NCI-H1092 (cell line): ENCODE results near the gene RBM22.
A peak's percentile ranks its signal among the peaks of the same experiment; 100 is the strongest.
"Not testable (repeated sequence)": the region's sequence is repeated elsewhere in the genome, so short reads cannot be mapped to it uniquely, and the experiment has no call there.

ENCODE experiments used
- DNase-seq: peaks from one replicate; lab custom pipeline; 2025; lab: John Stamatoyannopoulos, UW

Gene RBM22

DNA sequence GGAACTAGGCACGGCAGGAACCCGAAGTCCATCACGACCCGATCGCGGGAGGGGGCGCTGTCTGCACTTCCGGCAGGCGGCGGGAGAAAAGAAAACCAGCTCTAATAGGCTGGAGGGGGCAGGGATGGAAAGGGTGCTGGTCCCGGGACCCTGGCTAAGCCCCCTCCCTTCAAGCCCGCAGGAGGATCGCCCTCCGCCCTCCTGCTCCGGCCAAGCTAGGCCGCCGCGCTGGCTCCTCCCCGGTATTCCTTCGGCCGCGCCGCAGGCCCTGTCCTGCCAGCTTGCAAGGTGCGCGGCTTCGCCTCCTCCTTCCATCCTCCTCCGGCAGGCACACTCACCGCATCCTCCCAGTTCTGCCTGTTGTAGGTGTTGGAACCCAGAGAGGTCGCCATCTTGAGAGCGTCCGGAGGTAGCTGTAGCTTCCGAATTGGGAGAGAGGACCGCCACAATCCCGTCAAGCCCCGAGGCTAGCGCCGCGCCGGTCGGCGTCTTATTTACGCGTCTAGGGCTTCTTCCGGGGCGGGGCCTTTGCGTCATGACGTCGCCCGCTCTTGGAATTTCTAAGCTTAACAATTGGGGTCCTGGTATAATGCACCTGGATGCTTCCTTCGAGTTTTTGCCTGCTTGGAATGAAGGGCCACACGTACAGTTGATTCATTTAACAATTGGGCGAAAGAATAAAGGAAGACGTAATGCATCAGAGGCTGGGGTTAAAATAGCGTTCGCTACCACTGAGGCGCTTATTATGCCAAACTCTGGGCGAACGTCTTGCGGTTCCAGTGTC lies at the start of gene RBM22:
RBM22 (minus strand) TSS at position 469 of the 784 bp plus-strand sequence; CDS start at position 392, 77 bp downstream.
- peak; percentile 77 for DNase-seq

DNA sequence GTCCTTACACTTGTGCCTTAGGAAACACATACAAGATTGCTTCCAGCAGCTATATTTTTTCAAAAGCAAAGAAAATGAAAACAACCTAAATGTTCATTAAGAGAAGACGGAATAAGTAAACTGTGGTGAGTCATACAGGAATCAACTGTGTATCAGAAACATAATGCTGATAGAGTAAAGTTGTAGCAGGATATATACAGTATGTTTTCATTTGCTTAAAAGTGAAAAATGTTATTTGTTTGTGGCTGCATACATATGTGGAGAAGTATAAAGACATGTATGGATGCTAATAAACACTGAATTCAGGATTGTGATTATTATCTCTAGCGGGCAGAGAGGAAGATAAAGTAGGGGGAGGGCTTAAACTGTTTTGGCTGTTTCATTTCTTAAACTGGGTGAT lies 49.6 kb upstream of the RBM22 start:
- DNase-seq, result no peak

DNA sequence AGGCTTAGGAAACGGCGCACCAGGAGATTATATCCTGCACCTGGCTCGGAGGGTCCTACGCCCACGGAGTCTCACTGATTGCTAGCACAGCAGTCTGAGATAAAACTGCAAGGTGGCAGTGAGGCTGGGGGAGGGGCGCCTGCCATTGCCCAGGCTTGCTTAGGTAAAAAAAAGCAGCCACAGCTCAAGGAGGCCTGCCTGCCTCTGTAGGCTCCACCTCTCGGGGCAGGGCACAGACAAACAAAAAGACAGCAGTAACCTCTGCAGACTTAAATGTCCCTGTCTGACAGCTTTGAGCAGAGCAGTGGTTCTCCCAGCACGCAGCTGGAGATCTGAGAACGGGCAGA lies 42.3 kb upstream of the RBM22 start:
- not testable (repeated sequence) for DNase-seq

DNA sequence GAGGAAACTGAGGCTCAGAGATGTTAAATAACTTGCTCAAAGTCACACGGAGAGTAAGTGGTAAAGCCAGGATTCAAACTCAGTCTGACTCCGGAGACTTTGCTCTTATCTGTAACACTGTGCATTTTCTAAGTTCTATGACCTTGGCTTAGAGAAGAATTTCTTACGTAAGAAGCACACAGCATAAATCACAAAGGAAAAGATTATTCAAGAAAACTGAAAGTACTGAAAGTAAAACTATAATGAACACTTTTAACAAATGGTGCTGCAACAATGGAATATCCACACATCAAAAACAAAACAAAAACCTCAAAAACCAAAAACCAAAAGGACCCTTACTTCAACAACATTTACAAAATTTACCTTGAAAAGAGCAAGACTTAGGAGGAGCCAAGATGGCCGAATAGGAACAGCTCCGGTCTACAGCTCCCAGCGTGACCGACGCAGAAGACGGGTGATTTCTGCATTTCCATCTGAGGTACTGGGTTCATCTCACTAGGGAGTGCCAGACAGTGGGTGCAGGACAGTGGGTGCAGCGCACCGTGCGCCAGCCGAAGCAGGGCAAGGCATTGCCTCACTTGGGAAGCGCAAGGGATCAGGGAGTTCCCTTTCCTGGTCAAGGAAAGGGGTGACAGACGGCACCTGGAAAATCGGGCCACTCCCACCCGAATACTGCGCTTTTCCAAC lies 41.7 kb upstream of the RBM22 start:
- not testable (repeated sequence) for DNase-seq

DNA sequence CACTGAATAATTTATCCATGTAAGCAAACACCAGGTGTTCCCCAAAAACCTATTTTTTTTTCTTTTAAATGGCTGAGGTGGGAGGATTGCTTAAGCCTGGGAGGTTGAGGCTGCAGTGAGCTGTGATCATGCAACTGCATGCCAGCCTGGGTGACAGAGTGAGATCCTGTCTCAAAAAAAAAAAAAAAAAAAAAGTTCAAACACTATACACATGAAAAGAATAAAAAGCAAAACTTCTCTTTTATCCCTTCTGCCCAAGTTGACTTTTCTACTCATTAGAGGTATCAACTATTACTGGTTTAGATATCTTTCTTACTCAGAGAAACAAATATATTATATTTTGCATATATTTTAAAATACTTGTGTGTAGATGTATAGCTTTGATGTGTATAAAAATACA lies 40.1 kb upstream of the RBM22 start:
- DNase-seq, result no peak

DNA sequence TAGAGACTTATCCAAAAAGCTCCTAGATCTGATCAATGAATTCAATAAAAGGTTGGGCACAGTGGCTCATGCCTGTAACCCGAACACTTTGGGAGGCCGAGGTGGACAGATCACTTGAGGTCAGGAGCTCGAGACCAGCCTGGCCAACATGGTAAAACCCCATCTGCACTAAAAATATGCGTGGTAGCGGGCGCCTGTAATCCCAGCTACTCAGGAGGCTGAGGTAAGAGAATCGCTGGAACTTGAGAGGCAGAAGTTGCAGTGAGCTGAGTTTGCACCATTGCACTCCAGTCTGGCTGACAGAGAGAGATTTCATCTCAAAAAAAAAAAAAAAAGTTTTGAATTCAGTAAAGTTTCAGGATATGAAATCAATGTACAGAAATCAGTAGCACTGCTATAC lies 38.0 kb upstream of the RBM22 start:
- no peak for DNase-seq

DNA sequence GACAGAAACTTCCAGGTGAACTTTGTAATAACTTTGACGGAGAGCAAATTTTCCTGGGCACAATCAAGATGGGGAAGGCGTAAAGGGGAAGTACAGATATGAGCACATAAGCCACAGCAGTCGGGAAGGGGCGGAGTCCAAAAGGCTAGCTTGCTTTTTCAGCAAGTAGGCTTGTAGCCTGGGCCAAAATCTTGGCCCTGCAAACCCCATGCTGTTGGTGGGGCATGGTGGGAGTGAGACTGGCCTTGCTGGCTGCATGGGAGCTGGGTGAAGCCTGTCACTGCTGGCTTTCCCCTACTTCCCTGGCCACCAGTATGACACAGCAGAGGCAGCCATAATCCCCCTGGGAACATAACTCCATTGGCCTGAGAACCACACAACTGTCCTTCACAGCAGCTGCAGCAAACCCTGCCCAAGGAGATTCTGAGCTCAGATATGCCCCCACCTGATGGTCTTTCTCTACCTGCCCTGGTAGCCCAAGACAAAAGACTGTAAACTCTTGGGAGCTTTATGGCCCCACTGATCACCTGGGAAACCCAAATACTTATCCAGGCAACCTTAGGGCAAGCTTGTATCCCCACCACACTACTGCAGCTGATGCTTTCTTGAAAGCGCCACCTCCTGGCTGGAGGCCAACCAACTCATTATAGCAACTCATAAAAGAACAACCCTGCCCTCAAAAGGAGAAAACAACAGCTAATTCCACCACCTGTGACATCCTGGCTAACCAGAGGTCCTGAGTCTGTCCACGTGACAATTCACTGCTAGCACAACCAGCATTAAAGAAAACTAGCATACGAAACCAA lies 33.9 kb upstream of the RBM22 start:
- DNase-seq, result no peak

DNA sequence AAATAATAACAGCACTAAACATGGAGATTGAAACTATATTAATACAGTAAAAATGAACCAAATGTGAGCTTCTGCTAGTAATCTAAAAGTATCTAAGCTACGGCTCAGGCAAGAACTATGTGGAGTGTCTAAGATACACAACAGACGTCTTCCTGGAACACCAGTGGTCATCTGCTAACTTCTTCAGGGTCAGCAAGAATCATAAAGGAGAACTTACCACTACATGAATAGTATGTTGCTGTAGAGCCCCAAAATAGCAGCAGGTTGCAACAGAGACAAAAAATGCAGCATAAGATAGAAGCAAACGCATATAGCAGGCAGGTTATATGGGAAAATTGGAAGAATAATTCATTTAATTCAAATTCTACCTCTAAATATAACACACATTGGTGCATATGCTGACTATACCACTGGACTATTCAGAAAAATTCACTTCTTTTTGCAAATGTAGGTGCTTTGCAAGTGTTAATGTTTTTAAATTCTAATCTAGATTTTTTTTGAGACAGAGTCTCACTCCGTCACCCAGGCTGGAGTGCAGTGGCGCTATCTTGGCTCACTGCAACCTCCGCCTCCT lies 30.9 kb upstream of the RBM22 start:
- DNase-seq, result no peak

DNA sequence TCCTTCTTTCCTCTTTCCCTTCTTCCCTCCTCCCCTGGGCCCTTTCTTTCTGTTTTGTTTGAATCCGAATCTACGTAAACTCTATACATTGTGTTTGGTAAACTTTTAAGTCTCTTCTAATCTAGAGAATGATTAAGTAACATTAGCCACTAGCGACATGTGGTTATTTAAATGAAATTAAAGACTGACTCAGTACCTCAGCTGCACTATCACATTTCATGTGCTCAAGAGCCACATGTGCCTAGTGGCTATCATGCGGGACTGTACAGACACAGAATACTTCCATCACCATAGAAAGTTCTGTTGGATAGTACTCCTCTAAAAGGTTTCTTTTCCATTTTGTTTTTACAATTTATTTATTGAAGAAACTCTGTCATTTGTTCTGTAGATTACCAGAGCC lies 29.0 kb upstream of the RBM22 start:
- no peak for DNase-seq

DNA sequence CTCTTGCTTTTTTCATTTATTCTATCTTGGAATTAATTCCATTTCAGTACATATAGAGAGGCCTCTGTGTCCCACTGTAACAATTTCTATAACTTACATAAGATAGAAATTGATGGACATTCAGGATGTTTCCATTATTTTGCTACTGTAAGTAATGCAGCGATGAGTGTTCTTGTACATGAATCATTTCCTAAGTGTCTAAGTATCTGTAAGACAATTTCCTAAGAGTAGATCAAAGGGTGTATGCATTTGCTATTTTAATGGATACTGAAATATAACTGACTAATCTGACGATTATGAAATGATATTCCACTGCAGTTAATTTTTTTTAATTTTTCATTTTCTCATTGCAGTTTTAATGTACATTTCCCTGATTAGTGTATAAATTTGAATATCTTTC lies 23.0 kb upstream of the RBM22 start:
- no peak for DNase-seq

DNA sequence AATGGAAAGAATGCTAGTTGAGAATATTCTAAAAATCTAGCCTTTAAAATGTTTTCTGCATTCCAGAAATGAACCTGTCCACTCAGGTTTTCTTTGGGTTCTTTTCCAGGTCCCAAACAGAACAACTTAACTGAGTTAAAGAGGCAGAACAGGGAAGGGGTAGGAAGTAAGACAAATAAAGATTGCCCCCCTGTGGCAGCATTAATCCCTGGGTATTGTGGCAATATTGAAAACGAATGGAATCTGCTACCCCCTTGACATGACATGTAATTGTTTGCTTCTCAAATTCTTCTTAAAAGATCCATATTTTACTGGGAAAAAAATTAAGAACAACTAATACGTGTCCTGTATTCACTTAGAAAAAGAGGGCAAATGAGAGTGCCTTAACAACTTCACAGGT lies 9.3 kb upstream of the RBM22 start:
- DNase-seq, result no peak

DNA sequence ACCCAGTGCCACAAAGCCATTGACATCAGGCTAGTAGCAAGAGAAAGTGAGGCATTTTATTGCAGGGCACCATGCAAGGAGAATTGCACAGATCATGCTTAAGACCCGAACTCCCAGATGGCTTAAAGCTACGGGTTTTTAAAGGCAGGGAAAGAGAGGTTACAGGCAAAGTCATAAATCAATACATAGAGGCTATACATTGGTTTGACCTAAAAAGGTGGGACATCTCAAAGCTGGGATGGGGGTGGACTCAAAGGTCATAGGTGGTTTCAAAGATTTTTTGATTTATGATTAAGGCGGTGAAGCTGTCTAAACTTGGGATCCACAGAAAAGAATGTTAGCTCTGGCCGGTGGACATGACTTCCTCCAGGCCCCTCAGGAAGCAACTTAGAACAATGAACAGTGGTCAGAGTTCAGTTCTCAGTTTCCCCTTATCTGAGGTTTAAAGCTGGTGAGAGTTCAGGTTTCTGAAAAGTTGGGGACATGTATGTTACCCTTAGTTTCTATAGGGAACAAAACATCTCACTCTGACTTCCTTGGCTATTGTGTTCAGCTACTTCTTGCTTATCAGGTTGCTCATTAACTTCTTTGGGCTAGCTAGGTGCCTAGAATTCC lies 6.0 kb upstream of the RBM22 start:
- DNase-seq, result no peak

DNA sequence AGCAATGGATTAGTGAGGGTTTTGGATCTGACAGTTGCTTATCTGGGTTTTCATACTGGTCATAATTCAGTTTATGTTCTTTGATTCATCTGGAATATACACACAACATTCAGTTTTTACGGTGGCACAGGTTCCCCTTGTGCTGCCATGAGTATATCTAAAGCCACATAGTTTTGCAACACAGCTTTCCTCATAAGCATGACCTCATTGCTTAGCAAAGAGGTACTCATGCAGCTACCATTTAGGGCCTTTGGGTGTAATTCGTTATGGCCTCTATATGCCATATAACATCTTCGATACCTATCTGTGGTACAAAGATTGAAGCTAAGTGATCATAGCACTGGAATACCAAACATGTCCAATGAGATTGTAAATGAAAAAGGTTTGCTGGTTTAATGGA lies 2.9 kb upstream of the RBM22 start:
- no peak for DNase-seq

DNA sequence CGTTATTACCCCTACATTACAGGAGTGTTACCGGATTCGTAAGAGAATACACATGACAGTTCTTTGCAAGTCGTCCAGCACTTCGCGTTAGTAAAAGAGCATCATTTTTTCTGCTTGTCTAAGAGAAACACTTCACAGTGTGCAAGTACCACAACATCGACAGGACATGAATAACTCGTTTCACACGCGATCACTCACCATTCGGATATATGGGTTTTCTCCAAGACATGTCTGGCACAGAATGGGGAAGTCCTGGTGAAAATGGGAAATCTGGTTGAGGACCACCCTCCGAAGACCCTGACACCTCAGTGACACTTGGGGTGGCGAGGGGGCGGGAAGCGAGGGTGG lies 642 bp downstream of the RBM22 start:
- no peak for DNase-seq

DNA sequence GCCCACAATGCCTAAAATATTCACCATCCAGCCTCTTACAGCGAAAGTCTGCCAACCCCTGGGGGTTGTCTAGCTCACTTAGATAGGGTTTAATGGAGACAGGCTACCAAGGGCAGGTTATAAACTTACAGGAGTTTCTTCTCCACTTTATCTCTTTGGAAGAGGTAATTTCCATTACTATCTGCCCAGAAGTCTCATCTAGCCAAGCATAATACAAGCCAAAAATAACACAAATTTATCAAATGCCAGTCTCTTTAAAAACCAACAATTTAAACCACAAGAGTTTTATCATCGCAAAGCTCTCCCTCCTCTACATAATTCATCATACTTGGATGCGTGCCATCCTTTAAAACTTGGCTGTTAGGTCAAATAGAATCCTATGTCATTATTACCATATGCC lies 6.2 kb downstream of the RBM22 start:
- no peak for DNase-seq

DNA sequence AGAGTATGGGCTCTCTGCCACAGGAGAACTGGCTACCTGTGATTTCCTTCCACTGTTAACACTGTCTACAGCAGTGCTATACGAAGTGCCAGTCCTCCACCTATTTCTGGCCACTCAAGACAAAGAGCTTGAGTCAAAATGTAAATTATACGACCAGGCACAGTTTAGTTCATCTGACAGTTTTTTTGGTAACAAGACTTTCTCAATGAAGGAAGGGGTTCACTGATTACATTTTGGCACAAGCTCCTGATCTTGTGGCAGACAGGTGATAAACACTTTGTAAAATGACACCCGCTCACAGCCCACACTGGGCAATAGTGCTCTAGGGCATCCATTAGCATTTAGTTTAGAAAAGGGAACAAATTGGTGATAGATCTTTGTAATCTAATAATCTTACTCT lies 8.6 kb downstream of the RBM22 start:
- DNase-seq, result no peak

DNA sequence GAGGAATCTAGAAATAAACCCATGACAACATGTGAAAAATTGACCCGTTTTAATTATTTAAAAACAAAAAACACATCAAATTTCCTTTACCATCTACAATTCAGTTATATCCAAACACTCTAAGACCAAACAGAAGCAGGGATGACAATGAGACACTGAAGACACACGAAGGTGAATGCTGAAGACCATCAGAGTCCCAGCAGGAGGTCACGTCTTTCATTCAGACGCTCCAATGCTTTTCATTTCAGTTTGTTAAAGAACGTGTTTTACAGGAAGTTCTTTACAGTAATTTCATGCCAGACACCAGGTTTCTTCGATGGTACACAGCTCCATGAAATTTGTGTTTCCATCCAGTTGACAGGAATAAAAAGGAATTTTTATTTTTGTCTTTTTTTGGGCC lies 10.1 kb downstream of the RBM22 start:
- DNase-seq, result no peak

DNA sequence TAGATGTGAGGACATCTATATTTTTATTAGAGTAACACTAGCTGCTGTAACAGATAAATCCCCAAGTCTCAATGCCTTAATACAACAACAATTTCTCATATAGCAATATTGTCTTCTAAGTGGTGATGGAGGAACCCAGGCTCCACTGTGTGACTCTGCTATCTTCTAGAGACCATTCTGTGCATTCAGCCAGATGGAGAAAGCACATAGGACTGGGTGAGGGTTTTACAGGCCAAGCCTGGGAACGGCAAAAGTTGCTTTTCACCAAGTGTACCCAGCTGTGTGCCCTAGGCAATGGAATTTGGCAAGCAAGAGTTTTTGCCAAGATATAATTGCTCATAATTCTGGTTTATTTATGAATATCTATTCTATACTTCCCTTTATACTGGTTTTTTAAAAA lies 11.7 kb downstream of the RBM22 start:
- no peak for DNase-seq

DNA sequence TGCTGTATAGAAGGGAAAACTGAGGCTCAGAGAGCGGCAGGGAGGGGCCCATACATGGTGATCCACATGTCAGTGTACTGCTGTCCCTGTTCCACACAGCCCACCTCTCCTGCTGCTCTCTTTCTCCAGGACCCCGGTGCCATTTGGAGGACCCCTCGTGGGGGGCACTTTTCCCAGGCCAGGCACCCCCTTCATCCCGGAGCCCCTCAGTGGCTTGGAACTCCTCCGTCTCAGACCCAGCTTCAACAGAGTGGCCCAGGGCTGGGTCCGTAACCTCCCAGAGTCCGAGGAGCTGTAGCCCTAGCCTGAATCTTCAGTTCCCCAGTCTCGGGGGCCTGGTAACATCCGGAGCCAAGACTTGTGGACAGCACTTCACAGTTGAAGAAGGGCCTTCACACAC lies 24.3 kb downstream of the RBM22 start:
- no peak for DNase-seq

DNA sequence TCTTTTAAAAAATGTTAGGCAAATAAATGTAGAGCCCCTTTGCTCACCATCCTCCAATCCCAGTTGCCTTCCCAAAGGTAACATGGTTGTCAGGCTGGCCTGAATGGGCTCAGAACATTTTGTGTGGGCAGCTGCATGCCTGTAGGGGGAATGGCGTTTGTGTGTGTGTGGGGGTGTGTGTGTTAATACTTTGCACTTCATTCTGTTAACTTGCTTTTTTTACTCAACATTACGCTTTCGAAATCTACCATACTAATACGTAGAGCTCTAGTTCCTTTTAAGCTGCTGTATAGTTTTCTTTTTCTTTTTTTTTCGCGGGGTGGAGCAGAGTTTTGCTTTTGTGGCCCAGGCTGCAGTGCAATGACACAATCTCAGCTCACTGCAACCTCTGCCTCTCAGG lies 25.8 kb downstream of the RBM22 start:
- DNase-seq, result no peak

DNA sequence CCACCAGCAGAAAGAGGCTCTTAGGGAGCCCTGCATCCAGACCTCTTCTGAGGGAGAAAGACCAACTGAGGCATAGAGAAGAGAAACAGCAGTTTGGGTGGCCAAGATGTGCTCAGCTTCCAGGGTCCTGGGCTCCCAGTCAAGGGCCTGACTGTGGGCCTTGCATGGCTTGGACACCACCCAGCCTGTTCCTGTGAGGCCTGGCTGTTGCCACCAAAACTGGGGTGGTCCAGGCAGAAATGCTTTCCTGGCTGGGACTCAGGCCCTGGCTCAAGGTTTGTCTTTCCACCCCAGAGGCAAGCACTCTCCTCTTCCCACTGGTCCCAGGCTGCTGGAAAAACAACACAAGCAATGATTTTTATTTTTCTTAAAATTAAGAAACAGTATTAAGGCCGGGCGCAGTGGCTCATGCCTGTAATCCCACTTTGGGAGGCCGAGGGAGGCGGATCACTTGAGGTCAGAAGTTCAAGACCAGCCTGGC lies 26.5 kb downstream of the RBM22 start:
- no peak for DNase-seq

DNA sequence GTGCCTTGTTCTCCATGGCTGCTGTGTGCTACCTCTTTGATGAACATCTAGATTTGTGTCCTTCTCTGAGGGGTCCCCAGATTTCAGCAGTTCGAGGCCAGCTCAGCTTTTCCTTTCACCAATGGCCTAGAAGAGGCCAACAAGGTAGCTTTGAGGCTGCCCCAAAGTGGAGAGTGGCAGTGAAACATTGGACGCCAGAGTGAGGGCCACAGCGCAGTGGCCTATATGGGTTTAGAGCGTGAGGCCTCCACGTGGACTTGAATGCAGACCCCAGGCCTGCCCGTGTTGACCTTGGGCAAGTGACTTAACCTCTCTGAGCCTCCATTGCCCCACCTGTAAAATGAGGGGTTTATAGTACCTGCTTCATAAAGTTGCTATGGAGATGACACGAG lies 28.0 kb downstream of the RBM22 start:
- no peak for DNase-seq
